ENCODE data around the gene DCTPP1.

The DCTPP1 gene

GRCh38 chr16:30380072-30380802 is 49.6 kb downstream of the DCTPP1 start:
- DNase-seq: no peak

DNA sequence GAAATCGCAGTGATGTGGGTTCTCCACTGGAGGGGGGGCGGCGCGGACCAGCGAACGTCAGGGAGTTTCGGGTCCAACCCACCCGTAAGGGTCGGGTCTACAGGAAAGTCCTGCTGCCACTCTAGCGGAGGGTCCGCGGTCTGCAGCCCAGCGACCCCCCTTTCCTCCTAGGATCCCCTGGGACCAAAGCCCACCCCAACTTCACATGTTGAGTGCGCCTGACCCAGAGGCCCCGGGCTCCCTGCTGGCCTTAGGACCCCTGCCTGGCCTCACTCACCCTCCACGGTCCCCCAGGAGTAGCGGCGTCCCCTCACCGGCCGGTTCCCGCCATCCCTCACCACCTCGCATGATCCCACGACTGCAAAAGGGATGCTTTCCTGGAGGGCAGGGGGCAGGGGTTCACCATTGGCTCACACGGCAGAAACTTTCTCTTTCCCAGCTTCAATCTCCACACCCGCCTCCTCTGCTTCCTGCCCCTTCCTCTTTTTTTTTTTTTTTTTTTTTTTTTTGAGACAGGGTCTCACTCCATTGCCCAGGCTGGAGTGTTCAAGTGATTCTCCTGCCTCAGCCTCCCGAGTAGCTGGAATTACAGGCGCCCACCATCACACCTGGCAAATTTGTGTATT is 50.6 kb downstream of the DCTPP1 start:
- no peak for DNase-seq

- peak; percentile 99 for DNase-seq
These were observed 51.3 kb downstream of the DCTPP1 start for GRCh38 chr16:30378236-30379157.

DNA sequence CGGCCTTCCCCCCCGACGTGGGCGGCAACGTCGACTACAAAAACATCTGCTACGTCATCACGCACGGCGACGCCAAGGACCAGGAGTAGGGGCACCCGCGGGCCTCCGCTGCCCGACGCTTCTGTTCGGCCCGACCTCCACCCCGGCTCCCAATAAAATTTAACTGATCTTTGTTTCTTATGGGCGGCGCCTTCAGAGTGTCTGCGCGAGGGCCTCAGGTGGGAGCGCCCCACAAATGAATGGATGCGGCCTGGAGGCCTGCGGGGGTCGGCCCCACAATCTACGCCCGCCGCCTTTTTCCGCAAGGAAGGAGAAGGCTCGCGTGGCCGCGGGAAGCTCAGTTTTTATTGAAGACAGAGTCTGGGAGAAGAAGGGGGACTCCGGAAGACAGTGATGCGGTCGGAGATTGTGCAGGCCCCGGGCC is 52.0 kb downstream of the DCTPP1 start:
- peak; percentile 86 for DNase-seq

DNA sequence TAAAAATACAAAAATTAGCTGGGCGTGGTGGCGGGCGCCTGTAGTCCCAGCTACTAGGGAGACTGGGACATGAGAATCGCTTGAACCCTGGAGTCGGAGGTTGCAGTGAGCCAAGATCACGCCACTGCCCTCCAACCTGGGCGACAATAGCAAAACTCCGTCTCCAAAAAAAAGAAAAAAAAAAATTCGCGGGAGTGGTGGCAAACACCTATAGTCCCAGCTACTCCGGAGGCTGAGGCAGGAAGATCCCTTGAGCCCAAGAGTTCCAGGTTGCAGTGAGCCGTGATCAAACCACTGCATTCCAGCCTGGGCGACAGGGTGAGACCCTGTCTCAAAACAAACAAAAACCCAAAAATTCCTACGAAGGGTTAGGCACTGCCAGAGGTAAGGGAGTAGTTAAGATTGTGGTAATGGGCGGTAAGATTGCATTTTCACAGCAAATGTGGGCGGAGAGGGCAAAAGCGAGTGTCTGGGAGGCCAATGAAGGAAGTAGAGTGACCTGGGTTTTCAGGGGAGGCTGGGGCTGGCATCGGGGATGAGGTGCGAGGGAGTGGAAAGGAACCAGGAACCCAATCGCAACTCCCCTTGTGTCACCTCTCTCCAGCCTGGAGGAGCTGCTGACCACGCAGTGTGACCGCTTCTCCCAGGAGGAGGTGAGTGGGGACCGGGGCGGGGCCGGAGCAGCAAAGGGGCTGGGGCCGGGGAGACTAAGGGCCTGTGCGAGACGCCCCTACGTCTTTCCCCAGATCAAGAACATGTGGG is 52.6 kb downstream of the DCTPP1 start:
- no peak for DNase-seq

GRCh38 chr16:30376461-30376902 is 53.3 kb downstream of the DCTPP1 start:
- DNase-seq: no peak

DNA sequence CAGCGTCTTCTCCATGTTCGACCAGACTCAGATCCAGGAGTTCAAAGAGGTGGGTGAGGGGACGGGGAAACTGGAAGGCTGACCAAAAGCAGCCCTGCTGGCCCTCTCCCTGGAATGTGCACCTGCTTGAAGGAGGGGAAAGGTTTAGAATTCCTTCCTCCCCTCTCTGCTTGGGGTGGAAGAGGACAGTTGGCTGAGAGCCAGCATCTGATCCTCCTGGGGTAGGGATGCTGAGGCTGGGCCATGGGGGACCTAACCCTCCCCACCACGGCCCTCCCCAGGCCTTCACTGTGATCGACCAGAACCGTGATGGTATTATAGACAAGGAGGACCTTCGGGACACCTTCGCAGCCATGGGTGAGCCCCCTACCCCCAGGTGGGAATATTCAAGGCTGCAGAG is 54.0 kb downstream of the DCTPP1 start:
- DNase-seq: no peak

DNA sequence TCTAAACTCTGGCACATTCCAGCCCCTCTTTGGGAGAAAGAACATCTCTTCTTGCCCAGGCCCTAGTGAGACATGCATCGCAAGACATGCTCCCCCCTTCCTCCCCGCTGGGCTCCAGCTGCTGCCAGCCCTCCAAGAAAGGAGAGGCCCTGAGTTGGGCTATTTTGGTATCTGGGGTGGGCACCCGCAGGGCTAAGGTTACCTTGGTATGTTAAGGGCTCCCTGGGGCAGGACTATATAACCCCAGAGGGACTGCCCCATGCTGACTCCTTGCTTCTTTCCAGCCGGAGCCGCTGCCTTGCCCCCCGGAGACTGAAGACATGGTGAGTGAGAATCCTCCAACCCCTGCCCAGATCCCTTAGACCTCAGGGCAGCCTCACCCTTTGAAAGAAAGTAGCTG is 55.3 kb downstream of the DCTPP1 start, which contains the start of gene MYL11:
Gene MYL11 (plus strand): TSS at position 265 of the 400 bp plus-strand sequence. CDS start 56 bp downstream, at position 321.
- no peak for DNase-seq
